Measurements from ENCODE around the gene SH3D21.

The SH3D21 gene

DNA sequence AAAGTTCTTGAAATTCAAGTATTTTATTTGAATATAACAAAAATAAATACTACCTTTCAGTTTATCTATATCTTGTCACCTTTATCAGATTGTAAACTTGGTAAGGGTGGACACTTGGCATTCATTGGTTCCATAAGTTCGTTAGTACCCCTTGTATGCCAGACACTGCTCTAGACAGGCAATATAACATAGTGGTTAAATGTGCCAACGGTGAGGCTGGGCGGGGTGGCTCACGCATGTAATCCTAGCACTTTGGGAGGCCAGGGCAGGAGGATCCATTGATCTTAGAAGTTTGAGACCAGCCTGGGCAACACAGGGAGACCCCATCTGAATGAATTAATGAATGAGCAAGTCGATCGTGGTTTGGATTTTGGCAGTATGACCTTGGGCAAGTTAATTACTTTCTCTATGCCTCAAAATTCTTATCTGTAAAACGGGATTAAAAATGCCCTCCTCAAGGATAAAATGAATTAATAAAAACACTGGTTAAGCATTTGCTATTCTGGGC lies 26.3 kb upstream of the SH3D21 start:
- TF ChIP-seq, protein P1, sequence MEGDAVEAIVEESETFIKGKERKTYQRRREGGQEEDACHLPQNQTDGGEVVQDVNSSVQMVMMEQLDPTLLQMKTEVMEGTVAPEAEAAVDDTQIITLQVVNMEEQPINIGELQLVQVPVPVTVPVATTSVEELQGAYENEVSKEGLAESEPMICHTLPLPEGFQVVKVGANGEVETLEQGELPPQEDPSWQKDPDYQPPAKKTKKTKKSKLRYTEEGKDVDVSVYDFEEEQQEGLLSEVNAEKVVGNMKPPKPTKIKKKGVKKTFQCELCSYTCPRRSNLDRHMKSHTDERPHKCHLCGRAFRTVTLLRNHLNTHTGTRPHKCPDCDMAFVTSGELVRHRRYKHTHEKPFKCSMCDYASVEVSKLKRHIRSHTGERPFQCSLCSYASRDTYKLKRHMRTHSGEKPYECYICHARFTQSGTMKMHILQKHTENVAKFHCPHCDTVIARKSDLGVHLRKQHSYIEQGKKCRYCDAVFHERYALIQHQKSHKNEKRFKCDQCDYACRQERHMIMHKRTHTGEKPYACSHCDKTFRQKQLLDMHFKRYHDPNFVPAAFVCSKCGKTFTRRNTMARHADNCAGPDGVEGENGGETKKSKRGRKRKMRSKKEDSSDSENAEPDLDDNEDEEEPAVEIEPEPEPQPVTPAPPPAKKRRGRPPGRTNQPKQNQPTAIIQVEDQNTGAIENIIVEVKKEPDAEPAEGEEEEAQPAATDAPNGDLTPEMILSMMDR (IDR thresholded peaks at IDR 0.05; ENCODE audit: low read depth, low read length): no peak
- TF ChIP-seq, protein P2, sequence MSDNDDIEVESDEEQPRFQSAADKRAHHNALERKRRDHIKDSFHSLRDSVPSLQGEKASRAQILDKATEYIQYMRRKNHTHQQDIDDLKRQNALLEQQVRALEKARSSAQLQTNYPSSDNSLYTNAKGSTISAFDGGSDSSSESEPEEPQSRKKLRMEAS (IDR thresholded peaks at IDR 0.05; ENCODE audit: low read depth, low read length): no peak
- TF ChIP-seq POLR2A (IDR thresholded peaks at IDR 0.05; ENCODE audit: extremely low read depth, insufficient read length): no peak
- no peak for TF ChIP-seq MYC (IDR thresholded peaks at IDR 0.05; ENCODE audit: low read depth, low read length)

DNA sequence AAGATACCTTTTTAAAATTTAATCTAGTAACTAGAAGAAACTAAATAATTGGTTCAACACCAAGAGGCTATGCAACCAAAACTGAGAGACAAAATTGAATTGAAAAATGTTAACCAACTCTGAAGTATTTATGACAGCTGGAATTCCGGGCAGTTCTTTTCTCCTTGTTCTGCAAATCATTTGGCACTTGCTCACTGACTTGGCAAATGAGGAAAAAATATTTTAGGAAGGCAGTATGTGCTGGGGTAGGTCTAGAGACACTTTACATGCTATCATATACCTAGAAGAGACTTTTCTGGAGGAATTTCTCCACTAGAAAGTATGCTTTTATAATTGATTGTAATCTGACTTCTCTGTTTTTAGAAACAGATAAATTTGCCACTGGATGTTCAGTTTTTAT lies 22.1 kb upstream of the SH3D21 start:
- H3K4me3 ChIP-seq (ENCODE audit: low read depth, low read length): no peak overlapping the region
- DNase-seq (ENCODE audit: low read depth): no peak
- TF ChIP-seq POLR2A (IDR thresholded peaks at IDR 0.05; ENCODE audit: extremely low read depth, insufficient read length): no peak
- TF ChIP-seq, protein P2 (IDR thresholded peaks at IDR 0.05; ENCODE audit: low read depth, low read length): no peak
- TF ChIP-seq, protein P1 (IDR thresholded peaks at IDR 0.05; ENCODE audit: low read depth, low read length): no peak
- no peak for TF ChIP-seq MYC (IDR thresholded peaks at IDR 0.05; ENCODE audit: low read depth, low read length)

More for the DNA sequence above, 26.3 kb upstream of the SH3D21 start:
- DNase-seq (ENCODE audit: low read depth): no peak
- H3K4me3 ChIP-seq (ENCODE audit: low read depth, low read length): no peak overlapping the region

DNA sequence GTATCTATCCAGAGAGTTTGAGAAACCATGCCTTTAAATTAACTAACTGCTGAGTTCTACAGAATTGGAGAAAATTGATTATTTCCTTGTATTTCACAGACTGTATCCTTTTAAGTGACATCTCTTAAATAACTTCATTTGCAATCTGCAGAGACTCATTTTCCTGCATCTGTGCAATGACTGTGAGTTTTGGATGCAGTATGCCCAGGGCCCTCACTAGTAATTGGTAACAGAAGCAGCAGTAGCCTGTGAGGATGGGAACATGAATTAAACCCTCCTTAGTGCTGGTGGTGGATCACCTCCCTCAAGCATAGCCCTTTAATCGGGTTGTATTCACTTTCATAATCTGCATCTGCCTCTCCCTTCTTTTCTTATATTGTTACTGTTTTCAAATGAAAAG lies 21.7 kb upstream of the SH3D21 start:
- H3K4me3 ChIP-seq (ENCODE audit: low read depth, low read length): no peak overlapping the region
- TF ChIP-seq, protein P2 (IDR thresholded peaks at IDR 0.05; ENCODE audit: low read depth, low read length): no peak
- no peak for TF ChIP-seq MYC (IDR thresholded peaks at IDR 0.05; ENCODE audit: low read depth, low read length)
- DNase-seq (ENCODE audit: low read depth): no peak

DNA sequence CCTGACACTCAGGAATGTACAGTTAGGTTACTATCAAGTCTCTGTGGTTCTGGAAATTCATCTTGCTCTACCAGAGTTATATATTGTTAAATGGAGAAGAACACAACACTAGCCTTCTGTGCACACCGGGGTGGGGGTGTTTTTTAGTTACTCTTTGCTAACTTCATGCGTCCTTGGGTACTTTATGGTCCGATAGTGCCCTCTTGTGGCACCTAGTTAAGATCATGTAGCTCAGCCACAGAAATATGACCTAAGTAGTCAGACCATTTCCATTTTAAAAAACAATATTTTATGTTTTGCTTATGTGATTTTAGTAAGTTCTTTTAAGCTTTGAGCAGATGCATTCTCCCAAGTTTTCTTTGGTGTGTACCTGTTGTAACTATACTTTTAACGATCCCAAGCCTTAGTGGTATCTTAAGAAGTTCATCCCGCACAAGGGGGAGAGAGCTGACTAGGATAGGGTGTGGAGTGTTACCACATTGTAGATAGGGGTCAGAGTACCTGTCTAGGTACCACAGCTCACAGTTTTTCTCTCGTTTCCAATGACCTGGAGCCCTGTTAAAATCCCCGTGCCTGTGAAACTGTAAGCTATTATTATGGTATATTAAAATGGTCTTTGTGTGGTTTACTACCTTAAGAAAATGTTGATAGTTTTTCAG lies 20.6 kb upstream of the SH3D21 start:
- no peak overlapping the region for H3K4me3 ChIP-seq (ENCODE audit: low read depth, low read length)
- TF ChIP-seq, protein P2 (IDR thresholded peaks at IDR 0.05; ENCODE audit: low read depth, low read length): no peak
- TF ChIP-seq, protein P1 (IDR thresholded peaks at IDR 0.05; ENCODE audit: low read depth, low read length): peak; percentile 55
- DNase-seq (ENCODE audit: low read depth): peak; percentile 87

DNA sequence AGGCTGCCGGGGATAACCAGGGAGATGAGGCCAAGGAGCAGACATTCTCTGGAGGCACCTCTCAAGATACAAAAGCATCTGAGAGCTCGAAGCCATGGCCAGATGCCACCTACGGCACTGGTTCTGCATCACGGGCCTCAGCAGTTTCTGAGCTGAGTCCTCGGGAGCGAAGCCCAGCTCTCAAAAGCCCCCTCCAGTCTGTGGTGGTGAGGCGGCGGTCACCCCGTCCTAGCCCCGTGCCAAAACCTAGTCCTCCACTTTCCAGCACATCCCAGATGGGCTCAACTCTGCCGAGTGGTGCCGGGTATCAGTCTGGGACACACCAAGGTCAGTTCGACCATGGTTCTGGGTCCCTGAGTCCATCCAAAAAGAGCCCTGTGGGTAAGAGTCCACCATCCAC lies 19.4 kb upstream of the SH3D21 start:
- no peak overlapping the region for H3K4me3 ChIP-seq (ENCODE audit: low read depth, low read length)
- DNase-seq (ENCODE audit: low read depth): no peak
- TF ChIP-seq, protein P1 (IDR thresholded peaks at IDR 0.05; ENCODE audit: low read depth, low read length): no peak
- TF ChIP-seq MYC (IDR thresholded peaks at IDR 0.05; ENCODE audit: low read depth, low read length) (no peak), POLR2A (IDR thresholded peaks at IDR 0.05; ENCODE audit: extremely low read depth, insufficient read length) (no peak)
- TF ChIP-seq, protein P2 (IDR thresholded peaks at IDR 0.05; ENCODE audit: low read depth, low read length): no peak

DNA sequence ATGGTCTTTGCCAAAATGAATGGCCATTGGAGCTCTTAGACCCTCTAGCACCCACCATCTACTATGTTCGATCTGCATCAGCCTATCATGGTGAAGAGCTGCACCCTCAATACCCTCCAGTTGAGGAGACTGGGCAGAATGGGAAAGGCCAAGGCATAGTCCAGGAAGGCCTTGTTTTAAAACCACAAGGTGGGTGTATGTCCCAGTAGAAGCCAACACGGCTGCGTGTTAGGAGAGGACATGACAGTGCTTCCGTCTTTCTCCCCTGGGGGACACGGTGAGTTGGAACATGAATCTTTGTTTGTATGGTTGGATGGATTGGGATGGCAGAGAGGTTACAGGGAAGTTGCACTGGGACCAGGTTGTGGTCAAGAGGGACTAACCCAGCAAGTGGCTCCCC lies 18.6 kb upstream of the SH3D21 start:
- DNase-seq (ENCODE audit: low read depth): no peak
- no peak overlapping the region for H3K4me3 ChIP-seq (ENCODE audit: low read depth, low read length)
- TF ChIP-seq POLR2A (IDR thresholded peaks at IDR 0.05; ENCODE audit: extremely low read depth, insufficient read length): no peak
- no peak for TF ChIP-seq MYC (IDR thresholded peaks at IDR 0.05; ENCODE audit: low read depth, low read length)
- TF ChIP-seq, protein P2 (IDR thresholded peaks at IDR 0.05; ENCODE audit: low read depth, low read length): no peak
- TF ChIP-seq, protein P1 (IDR thresholded peaks at IDR 0.05; ENCODE audit: low read depth, low read length): no peak

Measured in NB4 (cell line).